HL-60/S4 treated with retinoic acid at 250 ng/mL for 4 days and 3 days (cell line): Measurements from ENCODE around the gene CPED1.

Source experiments
- in situ Hi-C: fragments of 300-500 bp; cut with MboI; formaldehyde crosslinking; loops from 2 replicates; pipeline ENCODE4 v1.7.0; 2022; ENCODE audit warnings: low sequenced_read_pairs

CPED1 gene

DNA sequence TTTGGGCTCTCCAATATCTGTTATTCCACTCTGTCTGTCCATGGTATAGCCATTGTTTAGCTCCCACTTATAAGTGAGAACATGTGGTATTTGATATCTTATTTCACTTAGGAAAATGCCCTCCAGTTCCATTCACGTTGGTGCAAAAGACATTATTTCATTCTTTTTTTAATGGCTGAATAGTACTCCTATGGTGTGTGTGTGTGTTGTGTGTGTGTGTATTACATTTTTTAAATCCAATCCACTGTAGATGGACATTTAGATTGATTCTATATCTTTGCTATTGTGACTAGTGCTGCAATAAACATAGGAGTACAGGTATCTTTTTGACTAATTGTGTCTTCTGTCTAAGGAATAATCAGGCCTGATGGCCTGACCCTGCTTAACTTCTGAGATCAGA, 7.4 kb upstream of the CPED1 start:
- in situ Hi-C loops: loop anchor here (25.0 kb wide), 1 partner anchor 106 kb away; no protein-coding TSS in a partner anchor

- in situ Hi-C loops: loop anchor here (25.0 kb wide), 1 partner anchor 105 kb away; no protein-coding TSS in a partner anchor
Measured at GRCh38 chr7:120981888-120982615, 6.5 kb upstream of the CPED1 start.

GRCh38 chr7:120983592-120983991, 4.9 kb upstream of the CPED1 start:
- in situ Hi-C loops: loop anchor here (25.0 kb wide), 1 partner anchor 104 kb away; no protein-coding TSS in a partner anchor

DNA sequence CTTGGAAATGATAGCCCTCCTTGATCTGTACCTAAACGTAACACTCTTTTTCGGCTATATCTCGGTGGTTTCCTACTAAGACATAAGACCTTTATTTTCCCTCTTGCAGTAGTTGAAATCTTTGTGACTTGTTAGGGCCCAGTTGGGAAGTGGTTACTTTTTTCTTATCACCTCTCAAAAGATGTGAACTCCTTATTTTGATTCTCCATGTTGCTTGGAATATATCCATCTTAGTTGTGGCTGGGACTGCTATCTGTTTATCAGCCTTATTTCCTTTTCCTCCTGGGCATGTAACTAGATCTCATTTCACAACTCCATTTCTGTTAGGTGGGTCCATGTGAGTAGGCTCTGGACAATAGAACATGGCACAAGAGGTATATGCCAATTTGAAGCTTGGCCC, 4.1 kb upstream of the CPED1 start:
- in situ Hi-C loops: loop anchor here (25.0 kb wide), 1 partner anchor 103 kb away; no protein-coding TSS in a partner anchor

GRCh38 chr7:120985130-120985758, 3.3 kb upstream of the CPED1 start:
- in situ Hi-C loops: loop anchor here (25.0 kb wide), 1 partner anchor 102 kb away; no protein-coding TSS in a partner anchor

GRCh38 chr7:120985839-120986238, 2.7 kb upstream of the CPED1 start:
- in situ Hi-C loops: loop anchor here (25.0 kb wide), 1 partner anchor 101 kb away; no protein-coding TSS in a partner anchor

DNA sequence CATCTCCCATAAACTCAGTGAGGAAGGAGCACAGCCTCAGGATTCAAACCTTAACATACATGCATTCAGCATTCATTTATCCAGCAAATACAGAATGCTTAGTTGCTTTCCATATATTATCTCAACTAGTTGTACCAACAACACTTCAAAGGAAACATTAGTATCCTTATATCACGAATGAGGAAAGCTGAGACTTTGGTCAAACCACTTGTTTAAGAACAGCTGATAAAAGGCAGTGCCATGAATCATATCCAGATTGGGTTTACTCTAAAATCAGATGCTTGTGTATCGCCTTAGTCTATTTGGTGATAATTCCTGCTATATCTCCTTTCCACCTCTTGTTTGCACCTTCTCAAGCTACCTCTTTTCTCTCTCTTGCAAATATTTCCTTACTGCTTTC, 1.9 kb upstream of the CPED1 start:
- in situ Hi-C loops: loop anchor here (25.0 kb wide), 1 partner anchor 101 kb away; no protein-coding TSS in a partner anchor

- in situ Hi-C loops: loop anchor here (25.0 kb wide), 1 partner anchor 100 kb away; no protein-coding TSS in a partner anchor
Measured at GRCh38 chr7:120987280-120987679, 1.2 kb upstream of the CPED1 start.

GRCh38 chr7:120987683-120988590, 574 bp upstream of the CPED1 start:
- in situ Hi-C loops: loop anchor here (25.0 kb wide), 1 partner anchor 99 kb away; no protein-coding TSS in a partner anchor

DNA sequence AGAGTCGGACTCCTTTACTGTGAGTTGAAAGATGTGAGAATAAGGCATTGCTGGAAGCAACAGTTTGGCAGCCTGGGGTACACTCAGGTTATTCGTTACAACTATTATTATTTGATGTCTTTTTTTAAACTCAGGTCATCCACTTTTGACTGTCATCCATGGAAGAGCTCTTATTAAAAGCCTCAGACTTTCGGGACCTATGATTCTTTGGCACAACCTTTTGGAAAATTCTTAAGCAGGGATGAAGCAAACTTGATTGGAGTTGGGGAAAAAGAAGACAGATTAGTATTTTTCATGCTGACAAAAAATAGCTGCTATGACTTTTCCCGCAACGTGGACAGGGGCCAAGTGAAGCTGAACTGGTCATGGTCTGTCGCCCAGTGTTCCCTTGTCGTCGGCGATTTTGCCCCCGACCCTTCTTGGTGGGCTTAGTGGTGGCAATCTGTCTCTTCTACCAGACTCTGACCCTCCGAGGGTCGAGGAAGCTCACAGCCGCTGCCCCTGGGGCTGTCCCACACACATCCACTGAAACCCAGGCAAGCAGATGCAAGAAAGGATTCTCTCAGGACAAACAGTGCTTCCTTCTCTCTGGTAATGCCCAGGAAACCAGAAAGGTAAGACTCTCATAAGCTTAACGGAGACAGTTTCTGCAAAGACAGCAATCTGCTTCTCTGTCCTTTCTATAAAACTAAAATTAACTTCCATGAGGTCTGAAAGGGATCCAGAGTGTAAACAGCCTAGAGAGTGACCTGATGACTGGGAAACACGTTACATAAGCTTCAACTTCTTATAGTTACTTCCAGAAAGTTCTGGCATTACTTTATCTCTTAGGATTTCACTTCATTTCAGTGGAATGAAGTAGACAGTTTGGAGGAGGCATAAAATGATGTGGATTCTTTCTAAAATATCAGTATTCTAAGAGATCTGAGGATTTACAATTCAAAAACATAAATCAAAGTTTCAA, 1.0 kb downstream of the CPED1 start:
- in situ Hi-C loops: loop anchor here (25.0 kb wide), 1 partner anchor 98 kb away; no protein-coding TSS in a partner anchor

- in situ Hi-C loops: loop anchor here (25.0 kb wide), 1 partner anchor 97 kb away; no protein-coding TSS in a partner anchor
Measured at GRCh38 chr7:120990468-120991118, 2.1 kb downstream of the CPED1 start.

GRCh38 chr7:120991161-120991560, 2.6 kb downstream of the CPED1 start:
- in situ Hi-C loops: loop anchor here (25.0 kb wide), 1 partner anchor 96 kb away; no protein-coding TSS in a partner anchor

- in situ Hi-C loops: loop anchor here (25.0 kb wide), 1 partner anchor 96 kb away; no protein-coding TSS in a partner anchor
Measured at GRCh38 chr7:120991581-120991980, 3.1 kb downstream of the CPED1 start.

DNA sequence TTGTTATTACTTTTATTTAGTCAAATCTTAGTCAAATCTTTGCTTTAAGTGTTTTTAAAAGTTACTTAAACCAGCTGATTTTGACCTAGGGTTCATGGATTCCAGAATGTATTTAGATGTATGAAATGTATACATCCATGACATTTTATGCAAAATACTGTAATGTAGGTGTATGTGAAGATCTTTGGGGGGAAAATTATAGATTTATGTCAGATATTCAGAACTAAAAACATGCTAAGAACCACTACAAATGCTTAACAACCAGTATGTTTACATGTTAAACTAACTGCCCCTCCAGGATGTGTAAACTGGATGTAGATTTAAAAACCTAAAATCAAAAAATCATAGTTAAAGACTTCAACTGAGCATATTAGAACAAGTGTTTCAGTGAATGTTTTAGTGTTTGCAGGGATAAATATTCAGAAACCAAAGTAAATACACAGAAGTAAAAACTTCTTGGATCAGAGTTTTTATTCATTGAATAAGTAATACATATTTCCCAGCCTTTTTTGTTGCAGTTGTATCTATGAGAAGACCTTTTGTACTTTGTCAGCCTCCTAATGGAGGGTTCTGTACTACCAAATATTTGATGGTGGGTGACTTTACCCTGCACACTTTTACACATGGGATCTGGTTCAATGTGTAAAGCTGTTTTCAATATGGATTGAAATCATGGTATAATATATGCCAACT, 3.9 kb downstream of the CPED1 start:
- in situ Hi-C loops: loop anchor here (25.0 kb wide), 1 partner anchor 95 kb away; no protein-coding TSS in a partner anchor

GRCh38 chr7:120992965-120993494, 4.5 kb downstream of the CPED1 start:
- in situ Hi-C loops: loop anchor here (25.0 kb wide), 1 partner anchor 94 kb away; no protein-coding TSS in a partner anchor

GRCh38 chr7:120993553-120994191, 5.2 kb downstream of the CPED1 start:
- in situ Hi-C loops: loop anchor here (25.0 kb wide), 1 partner anchor 94 kb away; no protein-coding TSS in a partner anchor
